WERI-Rb-1 (cell line): ENCODE results near the gene TRH.
A peak's percentile ranks its signal among the peaks of the same experiment; 100 is the strongest.

Experiments used
- DNase-seq: peaks from one replicate; pipeline ENCODE4 v3.0.0-alpha.2; 2020
- H3K27ac ChIP-seq: fragments of 250-450 bp; sonication (Bioruptor Pico); 2 replicates; pipeline ENCODE4 v1.5.1; 2020; ENCODE audit warnings: mild to moderate bottlenecking, moderate library complexity
- H3K27me3 ChIP-seq: fragments of 250-450 bp; sonication (Bioruptor Pico); 2 replicates; pipeline ENCODE4 v1.5.1; 2021; ENCODE audit warnings: mild to moderate bottlenecking, low read depth, moderate library complexity; ENCODE audit not compliant: insufficient read depth, severe bottlenecking
- H3K36me3 ChIP-seq: fragments of 250-450 bp; sonication (Bioruptor Pico); 2 replicates; pipeline ENCODE4 v1.5.1; 2020; ENCODE audit warnings: mild to moderate bottlenecking, moderate library complexity
- H3K4me3 ChIP-seq: 2 replicates; pipeline ENCODE4 v1.5.1; 2011; ENCODE audit warnings: low read depth, mild to moderate bottlenecking, control low read depth, low read length
- H3K9me3 ChIP-seq: fragments of 250-450 bp; sonication (Bioruptor Pico); 2 replicates; pipeline ENCODE4 v1.5.1; 2021; ENCODE audit warnings: mild to moderate bottlenecking, moderate library complexity; ENCODE audit not compliant: severe bottlenecking
- TF ChIP-seq, protein P1 (sequence below): IDR thresholded peaks from 2 replicates; pipeline ENCODE4 v1.5.1; 2011; ENCODE audit warnings: low read depth, mild to moderate bottlenecking, control low read depth, inconsistent platforms, low read length

Gene TRH

DNA sequence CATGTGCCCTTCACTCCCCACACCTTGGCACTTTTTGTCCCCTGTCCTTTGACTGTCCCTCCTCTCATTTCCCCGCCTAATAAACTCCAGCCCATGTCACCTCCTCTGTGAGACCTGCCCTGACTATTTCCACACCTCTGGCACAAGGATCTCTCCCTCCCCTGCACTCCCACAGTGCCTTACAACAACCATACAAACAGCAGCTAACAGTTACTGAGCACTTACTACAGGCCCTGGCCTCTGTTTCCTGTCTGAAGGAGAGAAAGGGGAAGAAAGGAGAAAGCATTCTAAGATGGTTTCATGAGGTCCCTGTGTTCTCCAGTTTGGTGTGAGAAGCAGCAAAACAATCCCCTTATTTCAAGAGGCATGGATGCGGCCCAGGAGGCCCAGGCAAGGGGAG is 20.0 kb upstream of the TRH start:
- TF ChIP-seq, protein P1, sequence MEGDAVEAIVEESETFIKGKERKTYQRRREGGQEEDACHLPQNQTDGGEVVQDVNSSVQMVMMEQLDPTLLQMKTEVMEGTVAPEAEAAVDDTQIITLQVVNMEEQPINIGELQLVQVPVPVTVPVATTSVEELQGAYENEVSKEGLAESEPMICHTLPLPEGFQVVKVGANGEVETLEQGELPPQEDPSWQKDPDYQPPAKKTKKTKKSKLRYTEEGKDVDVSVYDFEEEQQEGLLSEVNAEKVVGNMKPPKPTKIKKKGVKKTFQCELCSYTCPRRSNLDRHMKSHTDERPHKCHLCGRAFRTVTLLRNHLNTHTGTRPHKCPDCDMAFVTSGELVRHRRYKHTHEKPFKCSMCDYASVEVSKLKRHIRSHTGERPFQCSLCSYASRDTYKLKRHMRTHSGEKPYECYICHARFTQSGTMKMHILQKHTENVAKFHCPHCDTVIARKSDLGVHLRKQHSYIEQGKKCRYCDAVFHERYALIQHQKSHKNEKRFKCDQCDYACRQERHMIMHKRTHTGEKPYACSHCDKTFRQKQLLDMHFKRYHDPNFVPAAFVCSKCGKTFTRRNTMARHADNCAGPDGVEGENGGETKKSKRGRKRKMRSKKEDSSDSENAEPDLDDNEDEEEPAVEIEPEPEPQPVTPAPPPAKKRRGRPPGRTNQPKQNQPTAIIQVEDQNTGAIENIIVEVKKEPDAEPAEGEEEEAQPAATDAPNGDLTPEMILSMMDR = no peak
- Histone ChIP-seq H3K27me3 (no peaks in the 10 kb centered on the region), H3K4me3 (no peak overlapping the region), H3K27ac (peak overlapping the region; percentile 90), H3K36me3 (no peaks in the 10 kb centered on the region), H3K9me3 (no peaks in the 10 kb centered on the region)
- DNase-seq = no peak

DNA sequence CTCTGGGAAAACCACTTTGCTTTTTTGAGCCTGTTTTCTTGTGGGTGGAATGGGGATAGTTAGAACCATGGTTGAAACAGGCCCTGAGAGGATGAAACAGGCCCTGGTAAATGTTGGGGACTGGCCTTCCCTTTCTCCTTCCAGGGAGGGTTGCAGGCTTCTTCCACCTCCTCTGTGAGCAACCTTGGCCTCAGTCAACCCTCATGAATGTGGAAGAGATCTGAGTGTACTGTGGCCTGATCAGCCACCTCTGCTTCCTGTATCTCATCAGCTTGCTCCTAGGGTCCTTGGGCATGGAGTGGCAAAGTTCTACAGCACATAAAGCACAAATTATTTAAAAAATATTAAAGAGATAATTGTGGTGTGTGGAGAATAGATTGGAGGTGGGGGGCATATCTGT is 17.6 kb upstream of the TRH start:
- no peak for DNase-seq
- H3K4me3 ChIP-seq = no peak overlapping the region
- no peaks in the 10 kb centered on the region for H3K36me3 ChIP-seq
- H3K27me3 ChIP-seq = no peaks in the 10 kb centered on the region
- H3K27ac ChIP-seq = no peak overlapping the region
- TF ChIP-seq, protein P1 = no peak
- no peaks in the 10 kb centered on the region for H3K9me3 ChIP-seq

DNA sequence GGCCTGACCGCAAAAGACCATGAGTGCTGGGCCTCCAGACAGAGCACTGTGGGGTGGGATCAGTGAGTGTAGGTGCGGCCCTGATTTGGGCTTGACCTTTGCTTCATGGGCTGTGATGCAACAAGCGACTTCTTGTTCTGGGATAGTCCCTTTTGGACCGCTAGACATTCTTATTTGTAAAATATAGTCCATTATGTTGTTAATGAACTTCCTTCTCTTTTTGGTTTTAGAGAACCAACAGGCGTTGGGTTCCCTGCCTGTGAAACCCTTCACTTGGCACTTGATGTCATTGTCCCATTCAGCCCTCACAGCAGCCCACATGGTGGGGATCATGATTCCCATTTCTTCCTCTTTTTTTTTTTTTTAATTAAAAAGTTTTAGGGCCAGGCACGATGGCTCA is 15.8 kb upstream of the TRH start:
- H3K27ac ChIP-seq = no peak overlapping the region
- H3K27me3 ChIP-seq = no peaks in the 10 kb centered on the region
- TF ChIP-seq, protein P1 = no peak
- H3K9me3 ChIP-seq = no peaks in the 10 kb centered on the region
- DNase-seq = no peak
- no peak overlapping the region for H3K4me3 ChIP-seq
- no peaks in the 10 kb centered on the region for H3K36me3 ChIP-seq

DNA sequence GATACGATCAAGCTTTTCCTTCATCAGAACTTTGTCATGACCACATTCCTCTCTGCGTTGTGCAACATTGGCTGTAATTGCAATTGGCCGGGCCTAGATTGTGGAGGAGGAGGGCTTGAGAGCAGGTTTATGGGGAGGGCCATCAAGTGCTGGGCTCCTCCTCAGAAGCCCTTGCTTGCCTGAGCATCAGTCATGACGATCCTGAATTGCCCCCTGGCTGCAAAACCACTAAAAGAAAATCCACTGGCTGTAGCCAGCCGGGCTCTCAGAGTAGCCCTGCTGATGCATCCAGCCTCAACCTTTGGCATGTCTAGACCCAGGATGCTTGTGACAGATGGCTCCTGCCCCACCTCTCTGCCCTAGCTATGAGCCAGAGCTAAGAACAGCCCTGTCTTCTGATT is 13.4 kb upstream of the TRH start:
- no peak overlapping the region for H3K4me3 ChIP-seq
- H3K27me3 ChIP-seq = no peaks in the 10 kb centered on the region
- H3K36me3 ChIP-seq = no peaks in the 10 kb centered on the region
- TF ChIP-seq, protein P1 = no peak
- peak overlapping the region; percentile 73 for H3K27ac ChIP-seq
- H3K9me3 ChIP-seq = no peaks in the 10 kb centered on the region
- peak; percentile 86 for DNase-seq

DNA sequence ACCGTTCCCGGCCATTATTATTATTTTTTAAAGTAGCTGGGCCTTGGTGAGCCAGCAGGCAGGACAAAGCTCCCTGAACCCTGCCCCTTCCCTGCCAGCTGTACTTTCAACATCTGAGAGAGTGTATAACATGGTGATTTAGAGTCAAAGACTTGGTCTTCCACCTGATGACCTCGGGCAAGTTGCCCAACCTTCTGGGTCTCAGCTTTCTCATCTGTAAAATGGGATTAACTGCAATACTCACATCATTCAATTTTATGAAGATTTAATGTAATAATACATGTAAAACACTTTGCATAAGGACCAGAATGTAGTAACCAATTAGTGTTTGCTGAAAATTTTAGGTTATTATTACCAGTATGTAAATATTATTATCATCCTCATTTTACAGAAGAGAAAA is 11.9 kb upstream of the TRH start:
- H3K27ac ChIP-seq = no peak overlapping the region
- no peaks in the 10 kb centered on the region for H3K27me3 ChIP-seq
- TF ChIP-seq, protein P1 = no peak
- H3K4me3 ChIP-seq = no peak overlapping the region
- no peak for DNase-seq
- no peaks in the 10 kb centered on the region for H3K9me3 ChIP-seq
- H3K36me3 ChIP-seq = peaks cover 3% of the 10 kb centered on the region; the same call in 1 of the 2 replicates

DNA sequence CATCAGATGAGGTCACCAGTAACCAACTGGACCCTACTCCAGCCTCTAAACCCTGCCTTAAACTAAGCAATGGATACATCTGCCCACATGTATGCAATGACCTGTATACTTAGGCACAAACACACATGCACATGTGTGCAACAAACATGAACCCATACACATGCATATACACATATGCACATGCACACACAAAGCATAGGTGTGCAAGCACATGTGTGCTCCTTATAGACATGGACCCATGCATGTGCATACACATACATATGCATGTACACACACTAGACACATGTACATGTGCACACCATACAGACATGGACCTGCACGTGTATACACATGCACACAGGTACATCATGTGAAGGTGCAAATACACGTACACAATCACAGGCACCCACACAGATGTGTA is 8.6 kb upstream of the TRH start:
- TF ChIP-seq, protein P1 = no peak
- Histone ChIP-seq H3K27ac (no peak overlapping the region), H3K36me3 (peaks cover 3% of the 10 kb centered on the region), H3K9me3 (no peaks in the 10 kb centered on the region), H3K27me3 (no peaks in the 10 kb centered on the region), H3K4me3 (no peak overlapping the region)
- DNase-seq = no peak
